SK-N-SH treated with all-trans-retinoic acid at 6 μM for 48 hours (cell line): Measurements from ENCODE around the gene GPATCH2.

Experiments used
- ATAC-seq: fragments of 200-7000 bp; cut with Tn5 transposase; 3 replicates; pipeline ENCODE4 v1.9.1; 2020; ENCODE audit warnings: mild to moderate bottlenecking, moderate library complexity
- ARNTL ChIP-seq: fragments of 450-650 bp; formaldehyde crosslinking; IDR thresholded peaks from 2 replicates; pipeline ENCODE4 v1.5.0; 2020; ENCODE audit warnings: low read depth, mild to moderate bottlenecking, moderate library complexity, borderline replicate concordance
- CREB5 ChIP-seq: fragments of 250-450 bp; sonication (Bioruptor Pico); IDR thresholded peaks from 2 replicates; pipeline ENCODE4 v1.5.1; 2020; ENCODE audit warnings: low read depth, mild to moderate bottlenecking, moderate library complexity
- CSDC2 ChIP-seq: fragments of 250-450 bp; sonication (Bioruptor Pico); IDR thresholded peaks from 2 replicates; pipeline ENCODE4 v1.5.0; 2020; ENCODE audit warnings: mild to moderate bottlenecking, moderate library complexity
- CSRNP3 ChIP-seq: fragments of 250-450 bp; sonication (Bioruptor Pico); IDR thresholded peaks from 2 replicates; pipeline ENCODE4 v1.5.1; 2021; ENCODE audit warnings: mild to moderate bottlenecking, moderate library complexity
- ESRRG ChIP-seq: fragments of 250-450 bp; sonication (Bioruptor Pico); IDR thresholded peaks from 2 replicates; pipeline ENCODE4 v1.6.1; 2021; ENCODE audit warnings: mild to moderate bottlenecking
- PATZ1 ChIP-seq: fragments of 250-450 bp; sonication (Bioruptor Pico); IDR thresholded peaks from 2 replicates; pipeline ENCODE4 v1.8.0; 2020; ENCODE audit warnings: mild to moderate bottlenecking, moderate library complexity, borderline replicate concordance
- POU6F1 ChIP-seq: fragments of 250-450 bp; sonication (Bioruptor Pico); IDR thresholded peaks from 2 replicates; pipeline ENCODE4 v1.8.0; 2021; ENCODE audit warnings: low read depth, mild to moderate bottlenecking, moderate library complexity, borderline replicate concordance
- RARB ChIP-seq: fragments of 250-450 bp; sonication (Bioruptor Pico); IDR thresholded peaks from 2 replicates; pipeline ENCODE4 v1.8.0; 2021; ENCODE audit warnings: mild to moderate bottlenecking, moderate library complexity
- TCF4 ChIP-seq: fragments of 250-450 bp; sonication (Bioruptor Pico); IDR thresholded peaks from 2 replicates; pipeline ENCODE4 v1.8.0; 2021; ENCODE audit warnings: mild to moderate bottlenecking, moderate library complexity, borderline replicate concordance
- TOX ChIP-seq: fragments of 250-450 bp; sonication (Bioruptor Pico); IDR thresholded peaks from 2 replicates; pipeline ENCODE4 v1.8.0; 2021; ENCODE audit warnings: mild to moderate bottlenecking, moderate library complexity, borderline replicate concordance
- TSHZ2 ChIP-seq: fragments of 250-450 bp; sonication (Bioruptor Pico); IDR thresholded peaks from 2 replicates; pipeline ENCODE4 v1.5.0; 2020; ENCODE audit warnings: mild to moderate bottlenecking, moderate library complexity
- ZFP3 ChIP-seq: fragments of 250-450 bp; sonication (Bioruptor Pico); IDR thresholded peaks from 2 replicates; pipeline ENCODE4 v1.5.0; 2020; ENCODE audit warnings: mild to moderate bottlenecking, moderate library complexity
- ZFP30 ChIP-seq: fragments of 450-650 bp; formaldehyde crosslinking; IDR thresholded peaks from 2 replicates; pipeline ENCODE4 v1.5.0; 2022; ENCODE audit warnings: mild to moderate bottlenecking, moderate library complexity
- ZNF565 ChIP-seq: fragments of 450-650 bp; formaldehyde crosslinking; conservative IDR thresholded peaks from 2 replicates; pipeline ENCODE4 v1.5.0; 2020; ENCODE audit warnings: low read depth, mild to moderate bottlenecking, moderate library complexity
- ZNF70 ChIP-seq: fragments of 450-650 bp; formaldehyde crosslinking; IDR thresholded peaks from 2 replicates; pipeline ENCODE4 v1.5.0; 2020; ENCODE audit warnings: mild to moderate bottlenecking, moderate library complexity
- ZNF8 ChIP-seq: fragments of 450-650 bp; formaldehyde crosslinking; IDR thresholded peaks from 2 replicates; pipeline ENCODE4 v1.5.0; 2020; ENCODE audit warnings: mild to moderate bottlenecking, moderate library complexity

Gene GPATCH2

GRCh38 chr1:217407534-217408001, 223.3 kb downstream of the GPATCH2 start:
- TF ChIP-seq TCF4 (CRISPR knock-in tag) (no peak), ZFP3 (no peak), TSHZ2 (CRISPR knock-in tag) (no peak), TOX (CRISPR knock-in tag) (no peak), CSDC2 (CRISPR knock-in tag) (no peak)
- ATAC-seq, result peak; percentile 89

- TF ChIP-seq ZNF8 (CRISPR knock-in tag) (no peak), CREB5 (CRISPR knock-in tag) (no peak), TCF4 (CRISPR knock-in tag) (no peak)
- no peak for ATAC-seq
Measured at GRCh38 chr1:217403026-217403720, 227.7 kb downstream of the GPATCH2 start.

- no peak for ATAC-seq
- no peak for TF ChIP-seq PATZ1
- no peak for TF ChIP-seq ARNTL (CRISPR knock-in tag)
- no peak for TF ChIP-seq ZFP30
- TF ChIP-seq ZNF565 (CRISPR knock-in tag), result no peak
- no peak for TF ChIP-seq POU6F1 (CRISPR knock-in tag)
- no peak for TF ChIP-seq CSDC2 (CRISPR knock-in tag)
- no peak for TF ChIP-seq RARB (CRISPR knock-in tag)
- no peak for TF ChIP-seq ESRRG (CRISPR knock-in tag)
- TF ChIP-seq TSHZ2 (CRISPR knock-in tag), result no peak
- no peak for TF ChIP-seq ZNF70 (CRISPR knock-in tag)
- TF ChIP-seq ZFP3, result no peak
- no peak for TF ChIP-seq CSRNP3
Measured at GRCh38 chr1:217402301-217402700, 228.6 kb downstream of the GPATCH2 start.
